Esophagus squamous epithelium (tissue), 4 donors: Measurements from ENCODE around the gene RASA3.

Experiments used
- POLR2A ChIP-seq, 4 donors: fragments of 450-650 bp; IDR thresholded peaks; one replicate each; pipeline ENCODE4 v1.6.1; 2017; ENCODE audit warnings: antibody characterized with exemption in 4 of 4, mild to moderate bottlenecking in 4 of 4, moderate library complexity in 3 of 4
- TF ChIP-seq, protein P1 (sequence below), 6 experiments: fragments of 450-650 bp in 4 of 6; fragments of 200-600 bp in 2 of 6; sonication (generic) in 2 of 6; IDR thresholded peaks; one replicate each; pipeline ENCODE4 v1.5.1; 2016 to 2019; ENCODE audit warnings: antibody characterized with exemption in 6 of 6, mild to moderate bottlenecking in 4 of 6, moderate library complexity in 4 of 6

DNA sequence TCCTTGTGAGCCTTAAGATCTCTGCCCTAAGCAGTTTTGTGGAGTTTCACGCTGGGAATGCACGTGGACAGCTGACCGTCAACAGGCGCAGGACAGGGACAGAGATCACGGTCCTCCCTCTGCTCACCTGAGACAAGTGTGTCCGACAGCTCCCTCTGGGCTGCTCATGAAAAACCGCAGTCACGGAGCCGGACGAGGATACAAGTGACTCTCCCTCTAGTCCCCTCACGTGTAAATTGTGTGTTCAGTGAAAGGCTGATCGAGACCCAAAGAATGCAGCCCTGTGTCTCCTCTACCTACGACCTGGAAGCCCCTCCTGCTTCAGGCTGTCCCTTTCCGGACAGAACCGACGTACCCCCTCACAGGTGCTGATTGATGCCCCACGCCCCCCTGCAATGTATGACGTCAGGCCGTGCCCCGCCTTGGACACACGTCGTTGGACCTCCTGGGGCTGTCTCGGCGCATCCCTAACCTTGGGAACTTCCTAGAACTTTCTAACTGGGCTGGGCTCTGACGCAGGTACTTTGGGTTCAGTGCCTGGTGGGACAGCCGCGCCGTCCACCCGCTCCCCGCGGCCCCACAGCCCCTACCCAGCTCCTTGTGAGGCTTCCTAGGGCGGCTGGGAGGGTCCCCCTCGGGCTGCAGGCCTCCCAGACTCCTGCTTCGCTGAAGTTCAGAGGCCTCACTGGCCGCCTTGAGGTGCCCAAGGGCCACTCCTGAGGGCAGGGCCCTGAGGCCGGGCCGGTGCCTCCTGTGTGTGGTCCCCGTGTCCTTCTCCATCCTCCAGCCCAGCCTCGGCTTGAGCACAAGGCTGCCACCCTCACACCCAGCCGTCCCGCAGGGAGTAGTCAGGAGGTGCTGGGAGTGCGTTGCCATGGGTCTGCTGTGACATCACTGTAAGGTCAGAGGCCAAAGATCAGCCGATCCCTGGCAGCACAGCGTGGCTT, 158.9 kb downstream of the RASA3 start, which contains the start of gene C13orf46:
- TF ChIP-seq, protein P1, sequence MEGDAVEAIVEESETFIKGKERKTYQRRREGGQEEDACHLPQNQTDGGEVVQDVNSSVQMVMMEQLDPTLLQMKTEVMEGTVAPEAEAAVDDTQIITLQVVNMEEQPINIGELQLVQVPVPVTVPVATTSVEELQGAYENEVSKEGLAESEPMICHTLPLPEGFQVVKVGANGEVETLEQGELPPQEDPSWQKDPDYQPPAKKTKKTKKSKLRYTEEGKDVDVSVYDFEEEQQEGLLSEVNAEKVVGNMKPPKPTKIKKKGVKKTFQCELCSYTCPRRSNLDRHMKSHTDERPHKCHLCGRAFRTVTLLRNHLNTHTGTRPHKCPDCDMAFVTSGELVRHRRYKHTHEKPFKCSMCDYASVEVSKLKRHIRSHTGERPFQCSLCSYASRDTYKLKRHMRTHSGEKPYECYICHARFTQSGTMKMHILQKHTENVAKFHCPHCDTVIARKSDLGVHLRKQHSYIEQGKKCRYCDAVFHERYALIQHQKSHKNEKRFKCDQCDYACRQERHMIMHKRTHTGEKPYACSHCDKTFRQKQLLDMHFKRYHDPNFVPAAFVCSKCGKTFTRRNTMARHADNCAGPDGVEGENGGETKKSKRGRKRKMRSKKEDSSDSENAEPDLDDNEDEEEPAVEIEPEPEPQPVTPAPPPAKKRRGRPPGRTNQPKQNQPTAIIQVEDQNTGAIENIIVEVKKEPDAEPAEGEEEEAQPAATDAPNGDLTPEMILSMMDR (IDR thresholded peaks at IDR 0.05): no peak
- no peak for TF ChIP-seq POLR2A (IDR thresholded peaks at IDR 0.05)
